ENCODE measurements around the gene MYO1H.

The MYO1H gene

GRCh38 chr12:109448272-109448671 is 100.6 kb downstream of the MYO1H start:
- H3K4me3 ChIP-seq (ENCODE audit: low read depth, low read length), result no peak overlapping the region
- no peak overlapping the region for H3K4me2 ChIP-seq (ENCODE audit: low read length)
- no peak overlapping the region for H3K9ac ChIP-seq
- H2AFZ ChIP-seq, result no peak overlapping the region
- no peaks in the 10 kb centered on the region for H3K9me3 ChIP-seq (ENCODE audit: control insufficient read depth, low read length)
- H3K36me3 ChIP-seq (ENCODE audit: control insufficient read depth, insufficient read depth, low read length), result no peaks in the 10 kb centered on the region
- H3K79me2 ChIP-seq, result no peaks in the 10 kb centered on the region
- TF ChIP-seq, protein P1, sequence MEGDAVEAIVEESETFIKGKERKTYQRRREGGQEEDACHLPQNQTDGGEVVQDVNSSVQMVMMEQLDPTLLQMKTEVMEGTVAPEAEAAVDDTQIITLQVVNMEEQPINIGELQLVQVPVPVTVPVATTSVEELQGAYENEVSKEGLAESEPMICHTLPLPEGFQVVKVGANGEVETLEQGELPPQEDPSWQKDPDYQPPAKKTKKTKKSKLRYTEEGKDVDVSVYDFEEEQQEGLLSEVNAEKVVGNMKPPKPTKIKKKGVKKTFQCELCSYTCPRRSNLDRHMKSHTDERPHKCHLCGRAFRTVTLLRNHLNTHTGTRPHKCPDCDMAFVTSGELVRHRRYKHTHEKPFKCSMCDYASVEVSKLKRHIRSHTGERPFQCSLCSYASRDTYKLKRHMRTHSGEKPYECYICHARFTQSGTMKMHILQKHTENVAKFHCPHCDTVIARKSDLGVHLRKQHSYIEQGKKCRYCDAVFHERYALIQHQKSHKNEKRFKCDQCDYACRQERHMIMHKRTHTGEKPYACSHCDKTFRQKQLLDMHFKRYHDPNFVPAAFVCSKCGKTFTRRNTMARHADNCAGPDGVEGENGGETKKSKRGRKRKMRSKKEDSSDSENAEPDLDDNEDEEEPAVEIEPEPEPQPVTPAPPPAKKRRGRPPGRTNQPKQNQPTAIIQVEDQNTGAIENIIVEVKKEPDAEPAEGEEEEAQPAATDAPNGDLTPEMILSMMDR (IDR thresholded peaks at IDR 0.05), result no peak
- H3K27ac ChIP-seq, result no peak overlapping the region
- no peaks in the 10 kb centered on the region for H3K4me1 ChIP-seq
- no peaks in the 10 kb centered on the region for H3K27me3 ChIP-seq (ENCODE audit: control insufficient read depth, insufficient read depth, low read length)

GRCh38 chr12:109448707-109449390 is 101.1 kb downstream of the MYO1H start:
- no peak overlapping the region for H3K9ac ChIP-seq

GRCh38 chr12:109449845-109450532 is 102.3 kb downstream of the MYO1H start:
- Histone ChIP-seq H3K9ac (no peak overlapping the region), H3K27me3 (ENCODE audit: control insufficient read depth, insufficient read depth, low read length) (no peaks in the 10 kb centered on the region), H2AFZ (no peak overlapping the region), H3K36me3 (ENCODE audit: control insufficient read depth, insufficient read depth, low read length) (no peaks in the 10 kb centered on the region), H3K4me3 (ENCODE audit: low read depth, low read length) (no peak overlapping the region), H3K79me2 (no peaks in the 10 kb centered on the region), H3K4me1 (no peaks in the 10 kb centered on the region), H3K4me2 (ENCODE audit: low read length) (no peak overlapping the region), H3K27ac (no peak overlapping the region), H3K9me3 (ENCODE audit: control insufficient read depth, low read length) (no peaks in the 10 kb centered on the region)
- TF ChIP-seq, protein P1 (IDR thresholded peaks at IDR 0.05), result no peak

More at GRCh38 chr12:109448707-109449390, 101.1 kb downstream of the MYO1H start:
- Histone ChIP-seq H3K27ac (no peak overlapping the region), H2AFZ (no peak overlapping the region), H3K9me3 (ENCODE audit: control insufficient read depth, low read length) (no peaks in the 10 kb centered on the region), H3K4me2 (ENCODE audit: low read length) (no peak overlapping the region), H3K79me2 (no peaks in the 10 kb centered on the region), H3K4me1 (no peaks in the 10 kb centered on the region), H3K27me3 (ENCODE audit: control insufficient read depth, insufficient read depth, low read length) (no peaks in the 10 kb centered on the region), H3K4me3 (ENCODE audit: low read depth, low read length) (no peak overlapping the region), H3K36me3 (ENCODE audit: control insufficient read depth, insufficient read depth, low read length) (no peaks in the 10 kb centered on the region)
- TF ChIP-seq, protein P1 (IDR thresholded peaks at IDR 0.05), result no peak

GRCh38 chr12:109450980-109451379 is 103.3 kb downstream of the MYO1H start:
- Histone ChIP-seq H3K9ac (no peak overlapping the region), H3K27me3 (ENCODE audit: control insufficient read depth, insufficient read depth, low read length) (no peaks in the 10 kb centered on the region), H3K4me3 (ENCODE audit: low read depth, low read length) (no peak overlapping the region), H3K27ac (no peak overlapping the region), H3K79me2 (no peaks in the 10 kb centered on the region), H3K4me2 (ENCODE audit: low read length) (no peak overlapping the region), H3K36me3 (ENCODE audit: control insufficient read depth, insufficient read depth, low read length) (no peaks in the 10 kb centered on the region), H2AFZ (no peak overlapping the region), H3K4me1 (no peaks in the 10 kb centered on the region), H3K9me3 (ENCODE audit: control insufficient read depth, low read length) (no peaks in the 10 kb centered on the region)
- TF ChIP-seq, protein P1 (IDR thresholded peaks at IDR 0.05), result no peak

All from parathyroid adenoma (tissue), 2 donors.